ENCODE measurements around the gene BRSK2.

The BRSK2 gene

DNA sequence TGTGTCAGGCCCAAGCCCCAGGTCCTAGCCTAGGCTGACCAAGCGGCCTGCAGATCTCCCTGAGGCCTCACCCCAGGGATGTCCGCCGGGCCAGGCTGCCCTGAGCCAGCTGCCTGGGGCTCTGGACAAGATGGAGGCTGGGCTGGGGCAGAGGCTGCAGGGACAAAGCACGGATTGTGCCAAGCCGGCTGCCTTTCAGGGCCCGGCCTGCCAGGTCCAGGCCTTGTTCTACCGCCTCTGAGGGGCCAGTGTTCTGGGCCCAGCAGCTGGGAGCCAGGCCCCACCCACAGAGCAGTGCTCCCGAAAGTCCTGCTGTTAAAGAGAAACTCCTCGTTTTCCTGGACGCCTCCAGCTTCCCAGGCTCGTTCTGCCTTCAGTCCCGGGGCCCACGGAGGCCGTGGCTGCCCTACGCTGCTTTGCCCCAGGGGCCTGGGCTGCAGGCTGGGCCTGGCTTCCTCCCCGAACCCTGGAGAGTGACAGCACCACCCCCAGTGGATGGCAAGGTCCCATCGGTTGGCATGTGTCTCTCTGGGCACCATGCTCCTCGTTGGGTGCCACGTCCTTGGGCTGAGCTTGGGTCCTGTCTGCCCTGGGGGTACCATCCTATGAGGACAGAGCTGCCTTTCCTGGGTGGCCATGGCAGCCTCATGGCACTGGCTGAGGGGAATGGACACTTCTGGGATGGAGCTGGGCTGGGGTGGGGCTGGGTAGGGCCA lies 7.6 kb downstream of the BRSK2 start:
- DNase-seq (ENCODE audit: low spot score), result no peak

GRCh38 chr11:1397862-1398527 lies 8.3 kb downstream of the BRSK2 start:
- DNase-seq (ENCODE audit: low spot score), result peak; percentile 76

DNA sequence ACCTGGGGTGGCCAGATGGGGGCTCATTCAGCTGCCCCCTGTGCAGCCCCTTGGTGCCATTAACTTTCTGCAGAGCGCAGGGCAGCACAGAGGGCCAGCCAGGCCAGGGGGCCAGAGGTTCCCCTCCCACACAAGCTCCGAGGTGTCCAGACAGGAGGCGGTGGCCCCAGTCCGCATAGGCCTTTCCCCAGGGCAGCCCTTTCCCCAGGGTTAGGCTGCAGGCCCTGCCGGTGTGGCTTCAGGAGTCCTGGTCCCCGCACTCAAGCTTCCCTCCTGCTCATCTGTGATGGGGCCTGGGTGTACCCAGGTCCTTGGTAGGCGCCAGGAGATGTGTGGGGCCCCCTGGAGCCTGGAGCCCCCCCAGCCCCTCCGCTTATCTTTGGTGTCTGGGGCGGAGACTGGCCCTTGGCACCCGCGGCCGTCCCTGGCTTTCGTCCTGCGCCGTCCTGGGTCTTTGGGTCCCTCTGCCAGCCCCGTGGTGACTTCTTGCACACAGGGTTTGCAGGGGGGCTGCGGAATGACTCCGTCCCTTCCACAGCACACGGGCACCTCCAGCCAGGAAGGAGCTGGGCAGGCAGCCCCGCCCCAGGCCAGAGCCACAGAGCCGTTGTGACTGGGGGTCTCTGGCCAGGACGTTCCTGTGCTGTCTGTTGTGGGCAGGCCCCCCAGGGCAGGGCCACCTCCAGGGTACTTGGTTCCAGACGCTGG lies 8.9 kb downstream of the BRSK2 start:
- no peak for DNase-seq (ENCODE audit: low spot score)

DNA sequence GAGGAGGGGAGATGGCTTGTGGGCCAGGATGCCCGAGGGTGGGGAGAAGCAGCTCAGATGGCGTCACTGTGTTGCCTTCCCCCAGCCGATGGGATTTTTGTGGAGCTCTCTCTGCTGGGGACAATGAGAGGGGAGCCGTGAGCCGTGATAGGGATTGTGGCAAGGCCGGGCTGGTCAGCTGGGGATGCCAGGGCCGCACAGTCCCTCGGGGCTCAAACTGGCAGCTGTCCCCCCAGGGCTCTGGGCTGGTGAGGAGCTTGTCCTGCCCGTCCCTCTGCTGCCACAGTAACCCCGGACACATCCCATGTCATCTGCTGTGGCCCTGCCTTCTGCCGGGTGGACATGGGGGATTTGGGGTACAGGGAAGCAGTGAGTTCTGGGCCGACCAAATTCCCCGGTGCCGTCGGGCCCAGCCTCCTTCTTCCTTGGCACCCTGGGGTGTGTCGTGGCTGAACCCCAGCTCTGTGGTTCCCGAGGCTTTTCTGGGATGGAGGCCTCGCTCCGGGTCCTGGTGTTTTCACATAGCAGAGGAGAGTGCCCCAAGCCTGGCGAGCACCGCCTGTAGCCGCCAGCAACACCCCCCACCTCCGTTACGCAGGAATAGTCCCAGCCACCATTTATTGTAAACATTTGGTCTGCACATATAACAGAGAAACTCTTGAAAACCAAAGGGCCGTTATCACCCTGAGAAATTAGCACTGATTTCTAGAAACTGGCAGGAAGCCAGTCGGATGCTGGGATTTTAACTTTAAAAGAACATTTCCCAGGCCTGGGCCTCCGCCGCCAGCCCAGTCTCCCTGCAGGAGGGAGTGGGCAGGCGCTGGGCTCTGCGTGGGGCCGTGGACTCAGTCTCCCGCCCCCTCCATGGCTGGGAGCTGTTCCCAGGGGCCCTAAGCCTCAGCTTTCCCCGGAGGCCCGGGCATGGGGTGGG lies 9.9 kb downstream of the BRSK2 start:
- DNase-seq (ENCODE audit: low spot score), result no peak

GRCh38 chr11:1400317-1401170 lies 10.8 kb downstream of the BRSK2 start:
- DNase-seq (ENCODE audit: low spot score), result no peak

GRCh38 chr11:1401171-1401445 lies 11.4 kb downstream of the BRSK2 start:
- no peak for DNase-seq (ENCODE audit: low spot score)

DNA sequence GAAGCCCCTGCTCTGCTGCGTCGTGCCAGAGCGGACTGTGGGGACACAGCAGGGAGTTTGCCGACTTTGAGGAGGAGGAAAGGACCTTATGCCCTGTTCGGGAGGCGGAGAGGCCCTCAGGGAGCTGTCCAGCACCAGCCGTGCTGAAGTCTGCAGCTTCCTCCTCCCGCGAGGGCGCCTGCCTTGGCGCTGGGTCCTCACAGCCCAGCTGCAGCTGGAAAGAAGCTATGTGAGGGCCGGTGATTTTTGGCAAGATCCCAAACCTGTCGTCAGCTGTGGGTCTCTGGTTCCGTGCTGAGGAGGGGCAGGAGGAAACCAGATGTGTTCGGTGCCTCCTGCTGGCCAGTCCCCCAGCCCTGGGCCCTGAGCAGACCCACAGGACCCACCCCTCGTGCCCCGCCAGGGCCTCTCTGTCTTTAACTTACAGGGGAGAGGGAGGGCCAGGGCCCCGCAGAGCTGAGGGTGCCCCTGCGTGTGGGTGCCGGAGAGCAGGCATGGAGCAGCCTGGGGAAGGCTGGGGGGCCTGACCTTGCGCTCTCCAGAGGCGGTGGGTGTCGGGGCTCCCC lies 12.0 kb downstream of the BRSK2 start:
- DNase-seq (ENCODE audit: low spot score), result peak; percentile 20

GRCh38 chr11:1402355-1403077 lies 12.8 kb downstream of the BRSK2 start:
- no peak for DNase-seq (ENCODE audit: low spot score)

DNA sequence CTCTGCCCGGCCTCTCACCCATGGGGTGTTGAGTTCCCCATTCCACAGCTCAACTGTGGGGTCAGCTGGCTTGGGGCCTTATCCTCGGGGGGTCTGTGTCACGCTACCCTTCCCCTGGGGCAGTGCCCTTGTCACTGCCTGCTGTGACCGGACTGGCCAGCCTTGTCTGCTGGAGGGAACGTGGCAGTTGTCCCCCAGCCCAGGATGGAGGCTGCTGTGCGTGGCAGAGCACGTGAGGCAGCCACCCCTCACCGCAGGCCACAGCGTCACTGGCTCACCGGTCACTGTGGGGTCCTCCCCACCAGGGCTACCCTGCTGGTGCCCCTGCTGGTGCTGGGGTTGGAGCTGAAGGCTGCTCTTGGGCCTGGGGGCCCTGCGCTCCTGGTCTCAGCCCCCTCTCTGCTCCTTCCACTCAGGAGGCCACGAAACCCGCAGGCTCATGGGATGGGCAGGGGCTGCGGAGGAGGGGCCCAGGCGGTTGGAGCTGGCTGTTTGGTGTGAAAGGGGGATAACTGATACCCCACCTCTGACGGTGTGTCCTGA lies 13.4 kb downstream of the BRSK2 start:
- DNase-seq (ENCODE audit: low spot score), result no peak

GRCh38 chr11:1403721-1404460 lies 14.2 kb downstream of the BRSK2 start:
- DNase-seq (ENCODE audit: low spot score), result no peak

GRCh38 chr11:1404461-1405185 lies 14.9 kb downstream of the BRSK2 start:
- no peak for DNase-seq (ENCODE audit: low spot score)

GRCh38 chr11:1405186-1406020 lies 15.7 kb downstream of the BRSK2 start:
- no peak for DNase-seq (ENCODE audit: low spot score)

GRCh38 chr11:1406571-1407485 lies 17.1 kb downstream of the BRSK2 start:
- no peak for DNase-seq (ENCODE audit: low spot score)

DNA sequence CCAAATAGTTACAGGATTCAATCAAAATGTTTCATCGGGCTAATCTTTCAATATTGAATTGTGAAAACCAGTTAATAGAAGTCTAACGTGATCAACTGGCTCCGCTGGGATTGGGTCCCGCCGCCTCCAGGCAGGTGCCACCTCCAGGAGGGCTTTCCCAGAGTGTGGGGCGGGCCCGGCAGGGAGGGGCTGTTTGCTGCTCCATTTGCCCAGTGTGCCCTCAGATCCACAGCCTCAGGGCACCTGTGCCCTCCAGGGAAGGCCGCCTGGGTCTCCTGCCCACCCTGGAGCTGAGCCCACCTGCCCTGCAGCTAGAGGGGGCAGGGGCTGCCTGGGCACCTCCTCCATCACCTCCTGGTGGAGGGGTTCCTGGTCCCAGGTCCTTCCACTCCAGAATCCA lies 17.9 kb downstream of the BRSK2 start:
- DNase-seq (ENCODE audit: low spot score), result no peak

DNA sequence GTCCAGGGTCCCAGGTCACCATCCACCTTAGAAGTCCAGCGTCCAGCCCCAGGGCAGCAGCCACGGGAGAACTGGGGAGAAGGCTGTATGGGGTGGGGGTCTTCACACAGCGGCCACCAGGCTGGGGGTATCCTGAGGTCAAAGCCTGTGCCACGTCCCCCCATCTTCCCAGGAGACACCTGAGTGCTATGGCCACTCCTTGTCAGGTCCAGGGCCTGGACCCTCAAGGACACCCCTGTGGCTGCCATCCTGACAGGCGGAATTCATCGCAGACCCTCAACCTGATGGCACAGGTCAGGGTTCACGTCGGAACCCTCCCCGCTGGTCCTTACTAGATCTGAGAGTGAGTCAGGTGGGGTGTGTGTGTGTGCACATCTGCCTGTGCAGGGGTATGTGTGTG lies 18.6 kb downstream of the BRSK2 start:
- DNase-seq (ENCODE audit: low spot score), result no peak

DNA sequence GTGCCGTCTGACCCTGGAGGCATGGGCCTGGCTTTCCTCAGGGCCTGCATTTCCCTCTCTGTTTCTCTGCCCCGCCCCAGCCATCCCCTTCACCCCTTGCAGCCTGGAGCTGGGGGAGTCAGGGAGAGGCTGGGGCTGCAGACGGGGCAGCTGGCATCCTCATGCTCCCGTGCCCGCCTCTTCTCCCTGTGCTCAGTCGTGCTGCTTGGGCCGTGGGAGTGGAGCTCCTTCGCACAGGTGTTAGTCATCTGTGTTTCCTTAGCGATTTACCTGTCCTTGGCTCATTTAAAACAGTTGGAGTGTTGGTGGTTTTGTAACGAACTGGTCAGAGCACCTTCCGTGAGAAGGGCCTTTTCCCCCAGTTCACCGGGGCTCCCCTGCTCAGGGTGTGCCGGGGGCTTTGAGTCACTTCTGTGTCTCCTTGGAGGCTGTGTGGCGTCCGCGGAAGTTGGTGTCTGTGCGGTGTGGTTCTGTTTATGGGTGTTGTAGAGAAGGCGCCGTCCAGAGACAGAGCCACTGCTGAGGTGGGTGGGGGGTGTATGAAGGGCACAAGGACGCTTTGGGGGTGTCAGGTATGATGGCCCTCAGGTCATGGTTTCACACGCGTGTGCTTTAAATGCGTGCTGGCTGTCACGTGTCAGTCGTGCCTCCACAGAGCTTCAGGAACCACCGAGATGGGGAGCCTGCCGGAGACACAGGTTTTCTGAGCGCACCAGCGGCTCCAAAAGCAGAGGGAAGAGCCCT lies 19.5 kb downstream of the BRSK2 start:
- DNase-seq (ENCODE audit: low spot score), result no peak
